K562 (cell line): ENCODE results near the gene EYA3. TPM values are rescaled to one million over a fixed set of nuclear protein-coding genes. Genes with fewer than 3 reads are reported as not detected.

ENCODE experiments used
- ATAC-seq: fragments of 200-7000 bp; cut with Tn5 transposase; 3 replicates; pipeline ENCODE4 v1.9.1; 2020; ENCODE audit warnings: moderate library complexity
- BruUV-seq: library from RNA; stranded (reverse); fragments of 400-500 nt; replicated peaks from 2 replicates; lab custom pipeline; 2021; lab: Mats Ljungman, UMichigan
- CTCF ChIA-PET: fragments of 300-600 bp; formaldehyde crosslinking; extraction: SDS; loops from one replicate; lab custom pipeline; 2021; ENCODE audit warnings: low intra/inter-chr PET ratio; lab: Yijun Ruan, JAX
- POLR2A ChIA-PET: fragments of 300-600, 350-650 bp; sonication (Branson Sonifier 250); formaldehyde crosslinking; extraction: SDS; loops from one replicate; lab custom pipeline; 2021; ENCODE audit warnings: antibody characterized with exemption, inconsistent platforms; lab: Yijun Ruan, JAX
- DNase-seq, 4 experiments: peaks; one replicate each; pipeline versions ENCODE4 v3.0.0 to v3.0.0-alpha.2; 2011 to 2018; ENCODE audit warnings: low spot score in 3 of 4, mixed read lengths in 3 of 4; ENCODE audit errors: extremely low read depth in 1 of 4
- FAIRE-seq: peaks from 2 replicates; lab custom pipeline; 2011; peaks lifted over from hg19 to GRCh38; lab: Jason Lieb, UNC
- H2AFZ ChIP-seq: 2 replicates; pipeline ENCODE4 v1.6.0; 2011; ENCODE audit warnings: low read depth, low read length, control low read depth, inconsistent platforms
- H3K27ac ChIP-seq: fragments of 200-600 bp; 3 replicates; pipeline ENCODE4 v1.8.0; 2011; ENCODE audit warnings: low read depth, mild to moderate bottlenecking, control low read depth, inconsistent platforms, low read length, moderate library complexity, mixed read lengths; ENCODE audit errors: extremely low read depth
- H3K27me3 ChIP-seq, 2 experiments: fragments of 300-600 bp in 1 of 2; 2 replicates in 1 of 2; 3 replicates in 1 of 2; pipeline versions ENCODE4 v1.6.0 to v1.8.0; 2011; ENCODE audit warnings: inconsistent platforms in 2 of 2, low read length in 2 of 2, mild to moderate bottlenecking in 1 of 2, mixed read lengths in 1 of 2, moderate library complexity in 1 of 2; ENCODE audit not compliant: control insufficient read depth in 2 of 2, insufficient read depth in 2 of 2
- H3K36me3 ChIP-seq: fragments of 300-600 bp; 3 replicates; pipeline ENCODE4 v1.8.0; 2011; ENCODE audit warnings: mild to moderate bottlenecking, low read length, inconsistent platforms; ENCODE audit not compliant: control insufficient read depth, insufficient read depth
- H3K4me1 ChIP-seq, 2 experiments: fragments of 200-600 bp in 1 of 2; replicated peaks in 1 of 2; 2 replicates in 1 of 2; 3 replicates in 1 of 2; pipeline versions ENCODE4 v1.5.1 to v1.8.0; 2011; ENCODE audit warnings: inconsistent platforms in 2 of 2, low read length in 2 of 2, mild to moderate bottlenecking in 1 of 2, mixed read lengths in 1 of 2, moderate library complexity in 1 of 2; ENCODE audit not compliant: control insufficient read depth in 2 of 2, insufficient read depth in 2 of 2
- H3K4me2 ChIP-seq: 2 replicates; pipeline ENCODE4 v1.6.1; 2011; ENCODE audit warnings: low read length, control low read depth, inconsistent platforms, mixed read lengths; ENCODE audit not compliant: insufficient read depth
- H3K4me3 ChIP-seq: fragments of 200-600 bp; sonication (generic), shearing (Covaris generic); 2 replicates; pipeline ENCODE4 v1.5.1; 2016; ENCODE audit warnings: control low read depth, inconsistent platforms
- H3K79me2 ChIP-seq: fragments of 200-600 bp; 3 replicates; pipeline ENCODE4 v1.8.0; 2011; ENCODE audit warnings: low read length, inconsistent platforms; ENCODE audit not compliant: control insufficient read depth, insufficient read depth
- H3K9ac ChIP-seq, 2 experiments: 2 replicates each; pipeline versions ENCODE4 v1.6.0 to v1.6.1; 2011; ENCODE audit warnings: low read depth in 2 of 2, low read length in 2 of 2, control low read depth in 1 of 2, inconsistent platforms in 1 of 2, mild to moderate bottlenecking in 1 of 2, mixed read lengths in 1 of 2; ENCODE audit not compliant: insufficient read depth in 1 of 2
- H3K9me1 ChIP-seq: one replicate; pipeline ENCODE4 v1.6.0; 2011; ENCODE audit warnings: inconsistent platforms, mild to moderate bottlenecking, low read length, moderate library complexity; ENCODE audit not compliant: control insufficient read depth, insufficient read depth
- H3K9me3 ChIP-seq: replicated peaks from 2 replicates; pipeline ENCODE4 v1.5.1; 2011; ENCODE audit warnings: low read depth, low read length, inconsistent platforms; ENCODE audit not compliant: control insufficient read depth, insufficient read depth
- H4K20me1 ChIP-seq: replicated peaks from 2 replicates; pipeline ENCODE4 v1.6.1; 2011; ENCODE audit warnings: low read length, inconsistent platforms, mixed read lengths; ENCODE audit not compliant: control insufficient read depth, insufficient read depth
- CREB1 ChIP-seq, 2 experiments: sonication (generic) in 1 of 2; formaldehyde crosslinking in 1 of 2; IDR thresholded peaks; 2 replicates each; pipeline versions ENCODE4 v1.6.1 to v1.8.0; 2012 to 2022; ENCODE audit warnings: inconsistent platforms in 1 of 2, mild to moderate bottlenecking in 1 of 2, missing genetic modification reagents in 1 of 2, moderate library complexity in 1 of 2
- EP300 ChIP-seq: IDR thresholded peaks from 2 replicates; pipeline ENCODE4 v1.6.1; 2012; ENCODE audit warnings: low read length, improper control_type of control experiment
- GTF2F1 ChIP-seq: IDR thresholded peaks from 2 replicates; pipeline ENCODE4 v1.6.1; 2011; ENCODE audit warnings: low read depth, low read length, improper control_type of control experiment
- LEF1 ChIP-seq: fragments of 450-650 bp; IDR thresholded peaks from 2 replicates; pipeline ENCODE4 v1.6.1; 2016; ENCODE audit warnings: mild to moderate bottlenecking
- MEF2D ChIP-seq: conservative IDR thresholded peaks from 2 replicates; pipeline ENCODE4 v1.6.1; 2016; ENCODE audit warnings: low read depth, missing genetic modification characterization, missing compliant biosample characterization
- NFRKB ChIP-seq: fragments of 450-650 bp; IDR thresholded peaks from 2 replicates; pipeline ENCODE4 v1.6.1; 2016; ENCODE audit warnings: low read depth
- NONO ChIP-seq, 2 experiments: fragments of 200-400 bp in 1 of 2; fragments of 450-650 bp in 1 of 2; formaldehyde crosslinking in 1 of 2; IDR thresholded peaks; 2 replicates each; pipeline ENCODE4 v1.6.1; 2017; ENCODE audit warnings: low read depth in 2 of 2, mild to moderate bottlenecking in 2 of 2, moderate library complexity in 2 of 2, low read length in 1 of 2
- PTRF ChIP-seq: fragments of 450-650 bp; IDR thresholded peaks from 2 replicates; pipeline ENCODE4 v1.6.1; 2016; ENCODE audit warnings: mild to moderate bottlenecking, missing genetic modification characterization, missing compliant biosample characterization
- RCOR1 ChIP-seq, 2 experiments: IDR thresholded peaks; 2 replicates each; pipeline ENCODE4 v1.6.1; 2012; ENCODE audit warnings: low read depth in 2 of 2, low read length in 2 of 2, borderline replicate concordance in 1 of 2, improper control_type of control experiment in 1 of 2
- RFX7 ChIP-seq: fragments of 250-450 bp; sonication (Bioruptor Pico); IDR thresholded peaks from 2 replicates; pipeline ENCODE4 v1.5.1; 2021; ENCODE audit warnings: mild to moderate bottlenecking
- RNF2 ChIP-seq: sonication (generic); IDR thresholded peaks from 2 replicates; pipeline ENCODE4 v1.6.1; 2016
- SMARCB1 ChIP-seq: IDR thresholded peaks from 2 replicates; pipeline ENCODE4 v1.6.1; 2011; ENCODE audit warnings: improper control_type of control experiment, low read depth; ENCODE audit not compliant: insufficient read length
- SRSF9 ChIP-seq: fragments of 200-400 bp; formaldehyde crosslinking; IDR thresholded peaks from 2 replicates; pipeline ENCODE4 v1.6.1; 2017; ENCODE audit warnings: low read depth, low read length, borderline replicate concordance
- ZFP30 ChIP-seq: fragments of 250-450 bp; sonication (Bioruptor Pico); IDR thresholded peaks from 2 replicates; pipeline ENCODE4 v1.8.0; 2022; ENCODE audit warnings: moderate library complexity, mild to moderate bottlenecking, inconsistent platforms, borderline replicate concordance
- ZFPM2 ChIP-seq: fragments of 250-450 bp; sonication (Bioruptor Pico); IDR thresholded peaks from 2 replicates; pipeline ENCODE4 v1.5.1; 2022; ENCODE audit warnings: mild to moderate bottlenecking
- ZNF184 ChIP-seq: sonication (generic); formaldehyde crosslinking; IDR thresholded peaks from 2 replicates; pipeline ENCODE4 v1.5.0; 2020; ENCODE audit warnings: missing genetic modification reagents
- ZNF282 ChIP-seq: sonication (generic); formaldehyde crosslinking; IDR thresholded peaks from 2 replicates; pipeline ENCODE4 v1.8.1; 2023; ENCODE audit warnings: missing genetic modification reagents
- ZNF561 ChIP-seq: fragments of 450-650 bp; formaldehyde crosslinking; conservative IDR thresholded peaks from 2 replicates; pipeline ENCODE4 v1.4.0; 2020; ENCODE audit warnings: mild to moderate bottlenecking, moderate library complexity
- WGBS: fragments of 100-300 bp; shearing (Covaris generic); methylation state at CpG from one replicate; pipeline ENCODE4 v1.1.6; 2016; ENCODE audit warnings: low coverage, mixed read lengths; ENCODE audit not compliant: insufficient coverage; ENCODE audit errors: missing lambda C conversion rate; 5-methylcytosine and 5-hydroxymethylcytosine counted together
- in situ Hi-C: fragments of 300-500 bp; cut with MboI; formaldehyde crosslinking; loops from 4 replicates; pipeline ENCODE4 v1.15.0; 2018; ENCODE audit warnings: inconsistent platforms, mixed read lengths
- intact Hi-C: fragments of 100-400 bp; cut with micrococcal nuclease; formaldehyde crosslinking; loops from 2 replicates; pipeline ENCODE4 v1.14.2; 2022
- polyA plus RNA-seq, 8 experiments: library from polyadenylated mRNA; depleted of rRNA in 4 of 8; stranded (reverse) in 5 of 8; unstranded in 3 of 8; fragments of >200 nt; fragmentation: Nextera tagmentation in 2 of 8; fragmentation: Illumina TruSeq in 1 of 8; extraction: Ambion mirVana in 2 of 8; extraction: Trizol in 1 of 8; gene quantifications; 2 replicates each; pipeline versions ENCODE4 v1.2.1 to v1.2.3, GENCODE V29; 2011 to 2014; ENCODE audit warnings: inconsistent platforms in 1 of 8, missing spikeins in 1 of 8
- total RNA-seq, 7 experiments: library from RNA; depleted of rRNA in 6 of 7; stranded (reverse); fragments of >200 nt in 6 of 7; fragmentation: Illumina TruSeq in 2 of 7; extraction: Trizol in 2 of 7; gene quantifications; 2 replicates each; pipeline versions ENCODE4 v1.2.1 to v1.2.3, GENCODE V29; 2011 to 2021; ENCODE audit warnings: low replicate concordance in 1 of 7
- TF ChIP-seq, protein P1 (sequence below): fragments of 450-650 bp; conservative IDR thresholded peaks from 2 replicates; pipeline ENCODE4 v1.6.1; 2016; ENCODE audit warnings: missing genetic modification characterization, low read depth, mild to moderate bottlenecking, missing compliant biosample characterization, moderate library complexity

Gene EYA3
- total and polyA plus RNA-seq, 9 of the 15 experiments (the other 6 are each of a cell fraction or from before 2014, with no cell fraction given): 21.7 to 64.0 (median 43.6) TPM

DNA sequence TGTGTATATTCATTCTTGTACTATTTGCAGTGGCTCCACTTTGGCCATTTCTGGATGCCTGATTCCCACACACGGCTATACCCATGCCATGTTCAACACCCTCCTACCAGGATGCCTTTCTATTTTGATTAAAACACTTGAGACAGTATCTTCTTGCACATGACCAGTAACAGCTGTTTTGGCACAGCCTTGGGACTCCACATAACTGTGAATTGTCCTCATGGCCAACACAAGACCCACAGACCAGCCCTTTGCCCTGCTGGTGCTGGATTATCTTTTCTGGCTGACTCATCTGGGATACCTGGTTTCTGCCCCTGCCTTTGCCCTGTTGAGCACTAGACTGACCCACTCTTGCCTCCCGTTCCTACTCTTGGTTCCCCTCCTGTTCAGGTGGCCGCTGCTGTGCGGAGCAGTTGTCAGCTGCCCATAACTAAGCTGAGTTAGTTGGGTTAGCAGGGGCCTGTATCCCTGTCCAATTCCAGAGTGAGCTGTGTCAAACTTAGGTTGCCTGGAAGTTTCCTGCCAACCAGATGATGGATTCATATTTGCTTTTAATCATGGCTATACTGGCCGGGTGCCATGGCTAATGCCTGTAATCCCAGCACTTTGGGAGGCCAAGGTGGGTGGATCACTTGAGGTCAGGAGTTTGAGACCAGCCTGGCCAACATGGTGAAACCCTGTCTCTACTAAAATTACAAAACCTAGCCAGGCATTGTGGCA, 10.8 kb upstream of the EYA3 start:
- H3K36me3 ChIP-seq: no peaks in the 10 kb centered on the region
- H3K9me3 ChIP-seq: no peaks in the 10 kb centered on the region
- no peaks in the 10 kb centered on the region for H3K9me1 ChIP-seq
- no peak overlapping the region for H3K4me2 ChIP-seq
- H4K20me1 ChIP-seq: no peaks in the 10 kb centered on the region
- H3K27me3 ChIP-seq: no peaks in the 10 kb centered on the region
- FAIRE-seq: no peak
- in situ Hi-C loops (no loop called here), intact Hi-C loops (no loop called here)
- H3K79me2 ChIP-seq: no peaks in the 10 kb centered on the region
- CTCF ChIA-PET: interaction anchor here (0.5 kb wide), 1 partner anchor 39 kb away, joined by 7 read pairs; no protein-coding TSS in a partner anchor
- no peak overlapping the region for H3K27ac ChIP-seq
- POLR2A ChIA-PET: no interaction called here
- ATAC-seq: no peak
- peak overlapping the region in 1 of 2 experiments; percentile 45; a peak in 1 of 4 replicates for H3K9ac ChIP-seq
- peaks cover 0 to 2% of the 10 kb centered on the region in 2 experiments; a peak in 1 of 5 replicates for H3K4me1 ChIP-seq
- WGBS: 50% methylated on average over 5 of the region's 5 CpGs
- TF ChIP-seq RFX7 (no peak), RCOR1 (IDR thresholded peaks at IDR 0.05; ENCODE audit: borderline replicate concordance in 1 of 2, low read depth in 2 of 2, low read length in 2 of 2) (no peak), NFRKB (no peak), ZNF282 (CRISPR knock-in tag) (no peak), ZFP30 (CRISPR knock-in tag) (no peak), PTRF (tag) (no peak), NONO (IDR thresholded peaks at IDR 0.05; ENCODE audit: low read depth in 2 of 2, low read length in 1 of 2) (no peak), SRSF9 (no peak), CREB1 (IDR thresholded peaks at IDR 0.05) (no peak), CREB1 (CRISPR knock-in tag; IDR thresholded peaks at IDR 0.05) (no peak), MEF2D (tag) (no peak), ZNF184 (CRISPR knock-in tag) (no peak), LEF1 (no peak), EP300 (no peak), ZNF561 (CRISPR knock-in tag) (no peak), GTF2F1 (no peak), ZFPM2 (CRISPR knock-in tag) (no peak), SMARCB1 (no peak), RNF2 (no peak)
- TF ChIP-seq, protein P1, sequence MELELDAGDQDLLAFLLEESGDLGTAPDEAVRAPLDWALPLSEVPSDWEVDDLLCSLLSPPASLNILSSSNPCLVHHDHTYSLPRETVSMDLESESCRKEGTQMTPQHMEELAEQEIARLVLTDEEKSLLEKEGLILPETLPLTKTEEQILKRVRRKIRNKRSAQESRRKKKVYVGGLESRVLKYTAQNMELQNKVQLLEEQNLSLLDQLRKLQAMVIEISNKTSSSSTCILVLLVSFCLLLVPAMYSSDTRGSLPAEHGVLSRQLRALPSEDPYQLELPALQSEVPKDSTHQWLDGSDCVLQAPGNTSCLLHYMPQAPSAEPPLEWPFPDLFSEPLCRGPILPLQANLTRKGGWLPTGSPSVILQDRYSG (tag): no peak
- BruUV-seq: no TSS peak
- H2AFZ ChIP-seq: peak overlapping the region; percentile 50; the same call in 1 of the 2 replicates
- no peak for DNase-seq
- no peak overlapping the region for H3K4me3 ChIP-seq
